ENCODE measurements around the gene LRRC8D.

GRCh38 chr1:89986020-89986419, 165.2 kb downstream of the LRRC8D start:
- TF ChIP-seq CTCF (conservative IDR thresholded peaks at IDR 0.05; ENCODE audit: low read depth, low read length) (no peak), EZH2phosphoT487 (IDR thresholded peaks at IDR 0.05; ENCODE audit: borderline replicate concordance, low read length) (no peak), EZH2 (IDR thresholded peaks at IDR 0.05; ENCODE audit: low read length, unreplicated experiment) (no peak)
